Mesendoderm (in vitro differentiated cells): ENCODE data around the gene PPP4R1. TPM values are rescaled to one million over a fixed set of nuclear protein-coding genes. Genes with fewer than 3 reads are reported as not detected.

ENCODE experiments used
- small RNA-seq: library from polyadenylated mRNA; stranded (forward); fragments of <200 nt; extraction: miRNeasy Mini kit (QIAGEN cat#:217004); gene quantifications from one replicate; pipeline ENCODE3, GENCODE V24; 2013; ENCODE audit not compliant: insufficient read depth

Gene PPP4R1

Small RNAs within 50 kb of the gene (small RNA-seq; reads per million reads assigned to genes)
- not detected for gene RNU2-27P
- gene RNU6-903P: not detected
